Astrocyte of the cerebellum (primary cell): ENCODE measurements around the gene ETNK1.

Source experiments
- DNase-seq: peaks from one replicate; pipeline ENCODE4 v3.0.0-alpha.2; 2011; ENCODE audit warnings: low read depth
- H3K4me3 ChIP-seq: 2 replicates; pipeline ENCODE4 v1.5.1; 2011; ENCODE audit warnings: mild to moderate bottlenecking, low read depth, low read length, moderate library complexity
- in situ Hi-C: cut with HindIII; loops from 2 replicates; pipeline ENCODE4 v1.10.0; 2017; ENCODE audit warnings: low sequenced_read_pairs
- TF ChIP-seq, protein P1 (sequence below): IDR thresholded peaks from 2 replicates; pipeline ENCODE4 v1.5.1; 2012; ENCODE audit warnings: low read length, low read depth, moderate library complexity, mild to moderate bottlenecking; ENCODE audit errors: missing control alignments

The ETNK1 gene

DNA sequence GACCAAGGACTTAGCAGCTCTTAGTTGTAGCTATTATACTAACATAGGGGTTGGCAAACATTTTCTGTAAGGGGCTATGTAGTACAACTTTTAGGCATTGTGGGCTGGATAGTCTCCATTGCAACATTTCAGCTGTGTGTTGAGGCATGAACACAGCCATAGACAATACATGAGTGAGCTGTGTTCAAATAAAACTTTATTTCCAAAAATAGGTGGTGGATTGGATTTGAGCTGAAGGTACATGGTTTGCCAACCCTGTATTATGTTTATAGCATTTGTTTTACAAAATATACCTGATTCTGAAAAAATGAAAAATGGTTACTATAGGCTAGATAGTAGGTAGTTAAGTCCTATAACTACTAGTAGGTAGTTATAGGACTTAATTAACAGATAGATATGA lies 40.5 kb downstream of the ETNK1 start:
- DNase-seq = no peak
- no peak overlapping the region for H3K4me3 ChIP-seq
- in situ Hi-C loops = no loop called here
- TF ChIP-seq, protein P1, sequence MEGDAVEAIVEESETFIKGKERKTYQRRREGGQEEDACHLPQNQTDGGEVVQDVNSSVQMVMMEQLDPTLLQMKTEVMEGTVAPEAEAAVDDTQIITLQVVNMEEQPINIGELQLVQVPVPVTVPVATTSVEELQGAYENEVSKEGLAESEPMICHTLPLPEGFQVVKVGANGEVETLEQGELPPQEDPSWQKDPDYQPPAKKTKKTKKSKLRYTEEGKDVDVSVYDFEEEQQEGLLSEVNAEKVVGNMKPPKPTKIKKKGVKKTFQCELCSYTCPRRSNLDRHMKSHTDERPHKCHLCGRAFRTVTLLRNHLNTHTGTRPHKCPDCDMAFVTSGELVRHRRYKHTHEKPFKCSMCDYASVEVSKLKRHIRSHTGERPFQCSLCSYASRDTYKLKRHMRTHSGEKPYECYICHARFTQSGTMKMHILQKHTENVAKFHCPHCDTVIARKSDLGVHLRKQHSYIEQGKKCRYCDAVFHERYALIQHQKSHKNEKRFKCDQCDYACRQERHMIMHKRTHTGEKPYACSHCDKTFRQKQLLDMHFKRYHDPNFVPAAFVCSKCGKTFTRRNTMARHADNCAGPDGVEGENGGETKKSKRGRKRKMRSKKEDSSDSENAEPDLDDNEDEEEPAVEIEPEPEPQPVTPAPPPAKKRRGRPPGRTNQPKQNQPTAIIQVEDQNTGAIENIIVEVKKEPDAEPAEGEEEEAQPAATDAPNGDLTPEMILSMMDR = no peak

DNA sequence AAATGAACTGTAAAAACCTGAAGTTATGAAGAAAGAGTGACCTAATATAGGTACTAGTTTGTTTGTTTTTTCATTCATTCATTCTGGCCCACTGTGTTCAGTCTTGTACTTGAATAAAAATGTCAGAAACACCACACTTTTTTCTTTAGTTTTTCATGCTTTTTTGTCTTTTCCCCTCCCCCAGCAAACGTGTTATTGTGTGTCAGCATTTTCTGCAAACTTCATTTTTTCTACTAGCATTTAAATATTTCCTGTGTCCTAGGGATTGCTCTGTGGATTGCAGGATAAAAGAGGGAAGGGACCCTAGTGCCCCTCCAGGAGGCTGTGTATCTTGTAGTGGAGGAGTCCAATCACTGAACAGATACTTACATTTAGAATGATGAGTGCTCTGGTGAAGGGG lies 42.2 kb downstream of the ETNK1 start:
- no peak for DNase-seq
- no peak overlapping the region for H3K4me3 ChIP-seq
- in situ Hi-C loops = no loop called here
- TF ChIP-seq, protein P1 = no peak

DNA sequence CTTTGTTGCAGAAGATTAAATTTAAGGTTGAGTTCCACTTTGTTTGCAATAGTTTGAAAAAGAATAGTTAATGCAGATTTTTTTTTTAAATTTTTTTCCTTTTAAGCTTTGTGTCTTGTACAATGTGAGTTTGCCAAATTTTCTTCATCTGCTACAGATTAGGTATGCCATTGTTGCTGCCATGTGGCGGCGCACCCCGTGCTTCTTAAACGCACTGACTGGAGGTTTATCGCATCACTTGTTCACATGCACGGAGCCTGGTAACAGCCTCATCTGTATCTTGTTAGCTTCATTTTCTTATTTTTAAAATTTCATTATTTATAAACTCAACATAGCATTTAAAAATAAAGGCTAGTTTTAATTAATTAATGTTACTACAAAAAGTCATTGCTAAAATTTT lies 43.5 kb downstream of the ETNK1 start:
- TF ChIP-seq, protein P1 = no peak
- no peak overlapping the region for H3K4me3 ChIP-seq
- in situ Hi-C loops = no loop called here
- no peak for DNase-seq

DNA sequence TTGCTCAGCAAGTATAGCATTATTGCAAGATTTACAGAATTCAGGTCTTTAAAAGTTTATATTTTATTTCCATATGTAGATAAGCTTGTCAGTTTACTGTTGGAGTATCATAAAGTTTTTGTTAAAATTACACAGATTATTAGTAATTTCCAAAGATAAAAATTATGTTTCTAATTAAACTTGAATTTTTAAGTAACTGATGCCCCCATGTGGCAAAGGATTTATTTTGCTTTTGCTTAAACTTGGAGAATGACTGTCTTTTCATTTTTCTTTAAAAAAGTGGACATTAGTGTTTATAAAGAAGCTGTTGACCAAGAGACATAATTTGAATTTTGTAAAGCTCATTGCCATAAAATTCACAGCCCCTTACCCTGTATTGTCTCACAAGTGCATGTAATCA lies 45.8 kb downstream of the ETNK1 start:
- DNase-seq = no peak
- TF ChIP-seq, protein P1 = no peak
- no peak overlapping the region for H3K4me3 ChIP-seq
- in situ Hi-C loops = no loop called here

DNA sequence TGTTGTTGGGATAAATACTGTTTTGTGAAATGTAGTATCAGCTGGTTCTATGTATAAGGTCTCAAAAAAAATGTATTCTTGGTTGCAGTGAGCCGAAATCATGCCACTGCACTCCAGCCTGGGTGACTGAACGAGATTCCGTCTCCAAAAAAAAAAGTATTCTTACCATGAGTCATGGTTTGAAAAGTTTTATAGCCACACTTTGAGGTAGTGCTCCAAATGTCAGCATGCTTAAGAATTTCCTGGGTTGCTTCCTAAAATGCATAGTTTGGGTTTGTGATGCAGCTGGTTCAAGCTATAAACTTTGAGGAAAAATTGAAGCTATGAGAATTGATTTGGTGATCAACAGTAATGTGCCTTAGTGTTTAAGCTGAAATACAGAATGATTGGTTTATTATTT lies 48.0 kb downstream of the ETNK1 start:
- in situ Hi-C loops = no loop called here
- TF ChIP-seq, protein P1 = no peak
- DNase-seq = peak; percentile 73
- H3K4me3 ChIP-seq = no peak overlapping the region

DNA sequence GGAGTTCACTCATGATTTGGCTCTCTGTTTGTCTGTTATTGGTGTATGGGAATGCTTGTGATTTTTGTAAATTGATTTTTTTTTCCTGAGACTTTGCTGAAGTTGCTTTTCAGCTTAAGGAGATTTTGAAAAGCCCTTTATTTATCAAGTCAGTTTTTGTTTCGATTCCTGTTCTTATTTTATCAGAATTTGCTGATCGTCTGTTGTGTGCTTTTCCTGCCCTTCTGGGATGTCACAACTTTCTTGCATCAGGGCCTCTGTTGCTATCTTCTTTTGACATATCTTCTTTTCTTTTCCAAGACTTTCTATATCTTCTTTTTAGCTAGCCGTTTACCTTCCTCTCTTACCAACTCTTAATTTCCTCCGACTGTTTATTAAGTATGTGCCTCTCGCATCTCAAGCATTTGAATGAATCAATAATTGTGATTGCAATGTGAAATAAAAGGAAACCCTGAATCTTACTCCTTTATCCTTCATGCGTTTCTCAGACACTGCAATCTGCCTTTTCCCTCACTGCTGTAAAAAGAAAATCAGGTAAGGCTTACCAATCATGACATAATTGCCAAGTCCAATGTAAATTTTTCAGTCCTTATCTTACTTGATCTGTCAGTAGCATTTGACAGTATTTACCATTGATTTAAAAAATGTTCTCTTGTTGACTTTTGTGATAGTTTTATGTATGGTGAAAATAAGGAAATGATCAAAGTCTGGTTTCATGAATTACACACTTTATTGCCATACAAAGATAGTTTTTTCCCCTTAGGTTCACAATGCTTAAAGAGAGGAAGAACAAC lies 53.0 kb downstream of the ETNK1 start:
- TF ChIP-seq, protein P1 = no peak
- no peak overlapping the region for H3K4me3 ChIP-seq
- no peak for DNase-seq
- in situ Hi-C loops = no loop called here

DNA sequence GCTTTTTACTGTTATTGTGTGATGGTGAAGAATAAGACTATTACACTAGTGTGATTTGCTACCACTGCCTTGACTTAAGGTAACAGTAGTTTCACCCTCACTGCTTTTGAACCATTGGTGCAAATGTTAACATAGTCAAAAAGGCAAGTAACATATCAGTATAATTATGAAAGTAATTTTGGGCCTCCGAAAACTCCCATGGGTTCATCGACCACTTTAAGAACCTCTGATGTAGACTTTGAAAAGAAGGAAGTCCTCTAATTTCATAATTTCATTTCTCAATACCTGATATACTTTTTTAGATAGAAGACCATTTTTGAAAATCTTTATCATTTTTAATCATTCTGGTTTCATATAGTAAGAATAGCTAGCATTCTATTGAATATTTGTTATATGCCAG lies 57.7 kb downstream of the ETNK1 start:
- DNase-seq = no peak
- no peak overlapping the region for H3K4me3 ChIP-seq
- TF ChIP-seq, protein P1 = no peak
- in situ Hi-C loops = no loop called here
